GM19397 (cell line): ENCODE data around the gene SGTA.

Experiments used
- ATAC-seq: cut with Tn5 transposase; IDR thresholded peaks from one replicate; pipeline ENCODE4 v1.9.1; 2021; ENCODE audit warnings: mild to moderate bottlenecking, moderate library complexity; ENCODE audit not compliant: unreplicated experiment

SGTA gene

GRCh38 chr19:2810141-2811091, 27.3 kb upstream of the SGTA start:
- no peak for ATAC-seq

GRCh38 chr19:2809387-2810140, 26.5 kb upstream of the SGTA start:
- no peak for ATAC-seq

DNA sequence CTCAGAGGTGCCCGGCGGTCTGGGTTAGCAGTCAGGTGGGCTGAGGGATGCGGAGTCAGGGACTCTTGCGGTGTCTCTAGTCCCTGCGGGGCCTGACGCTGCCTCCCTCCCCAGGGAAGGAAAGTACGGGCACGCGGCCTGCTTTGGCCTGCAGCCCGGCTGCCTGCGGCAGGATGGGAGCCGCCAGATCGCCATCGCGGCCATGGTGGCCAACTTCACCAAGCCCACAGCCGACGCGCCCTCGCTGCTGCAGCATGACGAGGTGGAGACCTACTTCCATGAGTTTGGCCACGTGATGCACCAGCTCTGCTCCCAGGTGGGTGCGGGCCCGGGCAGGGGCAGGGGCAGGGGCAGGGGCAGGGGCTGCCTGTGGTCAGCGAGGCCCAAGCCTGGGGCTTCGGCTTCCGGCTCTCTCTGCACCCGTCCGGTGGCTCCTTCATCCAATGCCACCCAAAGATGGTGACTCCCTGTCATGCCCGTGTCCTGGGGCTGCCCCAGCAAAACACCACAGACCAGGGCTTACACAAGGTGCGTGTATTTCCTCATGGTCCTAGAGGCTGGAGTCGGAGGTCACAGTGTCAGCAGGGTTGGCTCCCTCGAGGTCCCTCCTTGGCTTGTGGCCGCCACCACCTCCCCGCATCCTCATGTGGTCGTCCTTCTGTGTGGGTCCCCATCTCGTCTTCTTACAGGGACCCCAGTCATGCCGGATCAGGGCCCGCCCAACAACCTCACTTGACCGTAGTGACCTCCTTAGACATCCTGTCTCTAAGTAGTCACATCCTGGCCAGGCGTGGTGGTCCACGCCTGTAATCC, 25.3 kb upstream of the SGTA start:
- ATAC-seq: no peak

- no peak for ATAC-seq
Measured at GRCh38 chr19:2807379-2808128, 24.5 kb upstream of the SGTA start.

DNA sequence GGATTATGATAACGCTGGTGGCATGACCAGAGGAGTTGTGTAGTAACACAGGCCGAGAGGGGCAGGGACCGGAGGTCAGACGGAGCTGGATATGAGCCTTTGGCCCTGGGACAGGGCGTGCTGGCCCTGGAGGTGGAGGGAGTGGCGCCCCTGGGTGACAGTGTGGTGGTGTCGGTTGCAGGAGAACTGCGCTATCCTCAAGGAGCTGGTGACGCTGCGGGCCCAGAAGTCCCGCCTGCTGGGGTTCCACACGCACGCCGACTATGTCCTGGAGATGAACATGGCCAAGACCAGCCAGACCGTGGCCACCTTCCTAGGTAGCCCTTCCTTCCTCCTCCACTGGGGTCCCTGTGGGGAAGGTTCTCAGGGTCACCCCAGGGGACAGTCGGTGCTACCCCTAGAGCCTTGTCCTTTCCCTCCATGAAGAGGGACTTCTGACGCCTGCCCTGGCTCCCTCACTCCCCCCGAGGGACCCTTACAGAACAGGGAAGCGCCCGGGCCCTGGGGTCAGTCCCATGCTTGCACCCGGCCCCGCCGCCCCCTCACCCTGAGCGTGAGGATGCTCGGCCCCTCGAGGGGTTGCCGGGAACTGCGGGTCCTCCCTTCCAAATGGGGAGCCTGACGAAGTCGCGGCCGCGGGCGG, 23.8 kb upstream of the SGTA start:
- no peak for ATAC-seq

DNA sequence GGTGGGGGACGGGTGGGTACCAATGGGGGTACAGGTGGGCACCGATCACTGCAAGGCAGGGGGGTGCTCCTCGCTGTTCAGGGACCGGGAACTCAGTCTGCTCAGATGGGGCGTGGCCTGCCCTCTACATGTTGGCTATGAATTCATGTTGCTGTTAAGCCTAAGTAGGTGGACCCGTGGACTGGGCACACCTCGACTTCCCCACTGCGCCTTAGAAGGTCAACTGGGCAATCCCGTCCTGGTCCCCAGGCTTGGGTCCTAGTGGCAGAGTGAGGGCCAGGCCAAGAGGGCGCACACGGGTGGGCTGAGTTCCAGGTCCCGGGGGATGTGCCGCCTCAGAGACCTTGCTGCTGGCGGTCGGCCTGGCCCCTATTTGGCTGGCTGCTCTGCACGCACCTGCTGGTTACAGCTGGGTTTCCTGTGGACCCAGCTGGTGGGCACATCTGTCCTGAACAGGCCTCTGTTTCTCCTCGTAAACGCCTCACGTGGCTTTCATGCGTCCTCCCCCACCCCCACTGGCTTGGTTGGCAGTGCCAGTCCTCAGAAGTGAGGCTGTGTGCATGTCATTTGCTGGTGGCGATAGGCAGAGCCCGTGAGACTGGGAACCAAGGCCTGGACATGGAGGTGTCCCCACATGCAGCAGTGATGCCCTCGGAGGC, 23.0 kb upstream of the SGTA start:
- ATAC-seq: no peak

- ATAC-seq: no peak
Measured at GRCh38 chr19:2805261-2805900, 22.3 kb upstream of the SGTA start.

- ATAC-seq: no peak
Measured at GRCh38 chr19:2804156-2805004, 21.3 kb upstream of the SGTA start.

DNA sequence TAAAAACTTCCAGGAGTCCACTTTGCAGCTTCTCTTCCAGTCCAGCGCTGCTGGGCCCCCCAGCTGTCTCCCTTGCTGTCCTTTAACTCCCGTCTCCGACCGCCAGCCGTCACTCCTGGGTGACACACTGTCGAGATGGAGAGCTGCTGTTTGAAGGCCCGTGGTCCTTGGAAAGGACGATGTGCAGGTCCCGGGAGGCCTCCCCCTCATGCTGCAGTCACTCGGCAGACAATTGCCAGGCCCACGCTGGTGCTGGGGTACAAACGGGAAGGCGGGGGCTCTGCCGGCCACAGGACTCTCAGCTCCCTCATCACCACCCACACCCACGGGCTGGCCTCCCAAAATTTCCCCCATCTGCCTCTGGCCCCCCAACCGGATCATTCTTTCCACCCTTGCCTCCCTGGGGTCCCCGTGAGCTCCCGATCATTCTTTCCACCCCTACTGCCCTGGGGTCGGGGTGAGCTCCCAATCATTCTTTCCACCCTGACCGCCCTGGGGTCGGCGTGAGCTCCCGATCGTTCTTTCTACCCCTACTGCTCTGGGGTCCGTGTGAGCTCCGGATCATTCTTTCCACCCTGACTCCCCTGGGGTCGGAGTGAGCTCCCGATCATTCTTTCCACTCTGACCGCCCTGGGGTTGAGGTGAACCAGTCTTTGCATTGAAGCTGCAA, 20.5 kb upstream of the SGTA start:
- ATAC-seq: no peak

DNA sequence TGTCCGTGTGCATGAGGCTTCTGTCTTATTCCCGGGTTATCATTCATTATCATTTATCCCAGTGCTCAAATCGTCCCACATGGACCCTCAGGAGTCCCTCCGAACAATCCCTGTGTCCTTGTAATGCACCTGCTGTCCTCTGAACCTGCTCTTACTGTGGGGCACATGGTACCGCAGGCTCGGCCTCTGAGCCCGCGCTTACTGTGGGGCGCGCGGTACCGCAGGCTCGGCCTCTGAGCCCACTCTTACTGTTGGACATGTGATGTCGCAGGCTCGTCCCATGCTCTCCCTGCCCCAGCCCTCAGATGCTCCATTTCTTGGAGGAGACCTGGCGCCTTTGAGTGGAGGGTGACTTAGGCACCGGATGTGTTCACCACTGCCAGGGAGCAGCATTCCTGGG, 19.8 kb upstream of the SGTA start:
- ATAC-seq: no peak

- ATAC-seq: no peak
Measured at GRCh38 chr19:2800506-2800905, 17.4 kb upstream of the SGTA start.

DNA sequence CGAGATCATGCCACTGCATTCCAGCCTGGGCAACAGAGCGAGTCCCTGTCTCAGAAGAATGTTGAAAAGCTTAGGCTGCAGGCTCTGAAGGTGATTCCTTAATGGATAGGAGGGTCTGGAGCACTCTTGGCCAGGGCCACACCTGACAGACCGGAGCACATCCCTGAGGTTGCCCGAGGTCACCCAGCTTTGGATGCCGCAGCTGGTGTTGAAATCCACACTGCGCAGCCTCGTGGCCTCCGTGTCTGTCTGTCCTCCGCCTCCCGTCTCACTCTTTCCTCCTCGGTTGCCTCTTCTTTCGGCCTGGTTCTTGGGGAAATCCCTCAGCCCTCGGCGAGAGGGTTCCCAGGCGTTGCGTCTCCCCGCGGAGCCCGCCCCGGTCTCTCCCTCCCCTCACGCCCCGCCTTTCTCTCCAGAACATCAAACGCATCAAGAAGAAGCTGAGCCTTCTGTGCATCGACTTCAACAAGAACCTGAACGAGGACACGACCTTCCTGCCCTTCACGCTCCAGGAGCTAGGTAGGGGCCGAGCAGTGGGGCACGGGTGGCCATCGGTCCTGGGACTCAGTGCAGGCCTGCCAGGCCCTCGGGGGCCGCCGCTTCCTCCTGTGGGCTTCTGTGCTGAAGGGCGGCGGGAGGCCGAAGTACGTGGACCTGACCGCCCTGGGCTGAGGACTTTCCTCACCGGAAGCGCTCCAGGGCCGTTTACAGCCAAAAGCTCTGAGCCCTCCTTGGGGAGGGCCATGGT, 16.4 kb upstream of the SGTA start:
- no peak for ATAC-seq

DNA sequence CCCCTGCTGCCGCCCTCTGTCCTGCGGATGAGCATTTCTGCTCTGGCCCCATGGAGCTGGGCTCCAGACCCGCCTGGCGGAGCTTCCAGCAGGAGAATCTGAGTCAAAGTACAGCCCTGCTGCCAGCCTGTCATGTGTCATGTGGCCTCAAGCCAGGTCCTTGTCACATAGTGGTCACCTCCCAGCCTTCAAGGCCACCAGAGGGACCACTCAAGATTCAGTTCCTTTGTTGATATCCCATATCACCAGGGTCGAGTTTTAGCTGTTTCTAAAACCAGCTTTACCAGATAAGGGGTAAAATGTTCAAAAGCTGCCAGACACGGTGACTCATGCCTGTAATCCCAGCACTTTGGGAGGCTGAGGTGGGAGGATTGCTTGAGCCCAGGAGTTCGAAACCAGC, 15.7 kb upstream of the SGTA start:
- no peak for ATAC-seq

- ATAC-seq: no peak
Measured at GRCh38 chr19:2798158-2798685, 15.1 kb upstream of the SGTA start.

DNA sequence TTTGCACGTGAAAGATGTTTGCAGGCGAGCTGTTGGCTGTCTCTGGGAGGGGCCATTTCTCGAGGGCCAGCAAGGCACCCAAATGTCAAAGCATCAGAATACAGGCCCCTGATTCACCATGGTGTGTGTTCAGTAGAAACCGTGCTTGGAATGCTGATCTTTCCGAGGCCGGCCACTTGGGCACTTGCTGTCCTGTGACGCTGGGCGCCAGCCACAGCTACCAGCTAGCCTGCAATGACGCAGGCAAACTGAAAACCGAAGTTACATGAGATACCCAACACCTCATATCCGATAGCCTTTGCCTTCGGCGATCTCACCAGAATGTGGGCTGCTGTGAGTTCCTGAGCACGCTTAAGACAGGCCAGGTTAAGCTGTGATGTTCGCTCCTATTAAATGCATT, 14.2 kb upstream of the SGTA start:
- no peak for ATAC-seq

DNA sequence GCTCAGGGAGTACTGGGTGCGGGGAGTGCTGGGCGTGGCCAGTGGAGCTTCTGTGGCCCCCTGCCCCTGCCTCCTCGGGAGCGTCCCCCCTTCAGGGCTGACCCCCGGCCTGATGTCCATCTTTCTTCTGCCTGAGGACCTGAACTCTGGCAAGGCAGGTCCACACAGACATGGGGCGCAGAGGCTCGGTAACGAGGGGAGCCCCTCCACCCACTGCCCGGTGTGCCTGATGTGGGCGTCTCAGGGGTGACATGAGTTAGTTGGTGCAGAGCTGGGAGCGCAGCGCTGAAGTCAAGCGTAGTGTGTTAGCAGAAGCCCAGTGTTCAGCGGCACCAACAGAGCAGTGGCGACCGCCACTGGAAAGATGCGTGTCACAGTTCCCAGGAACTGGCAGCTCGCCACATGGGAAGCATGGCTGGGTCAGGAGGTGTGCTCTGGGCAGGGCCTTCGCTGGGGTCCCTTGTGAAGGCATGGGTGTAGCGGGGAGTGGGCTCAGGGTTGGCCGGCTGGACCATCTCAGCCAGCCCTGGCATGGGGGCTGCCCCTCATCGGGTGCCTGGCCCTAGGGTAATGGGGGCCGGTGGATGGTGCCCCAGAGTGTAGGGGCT, 13.7 kb upstream of the SGTA start:
- no peak for ATAC-seq
